Measurements from ENCODE around the gene CD6. TPM values are rescaled to one million over a fixed set of nuclear protein-coding genes. Genes with fewer than 3 reads are reported as not detected.

The CD6 gene
- total and polyA plus RNA-seq, 2 donors from 2014 or later = 0.24 to 6.7 TPM

- Histone ChIP-seq H3K9ac (ENCODE audit: low read length in 3 of 3) (no peak overlapping the region), H3K27ac (ENCODE audit: low read depth in 2 of 2, low read length in 2 of 2) (no peak overlapping the region), H3K36me3 (ENCODE audit: control insufficient read depth in 2 of 3, insufficient read depth in 3 of 3, low read length in 3 of 3) (no peaks in the 10 kb centered on the region), H3K9me3 (ENCODE audit: control insufficient read depth in 2 of 3, insufficient read depth in 1 of 3, low read length in 3 of 3) (no peaks in the 10 kb centered on the region), H3K27me3 (ENCODE audit: control insufficient read depth, insufficient read depth, low read length) (no peaks in the 10 kb centered on the region), H3K4me1 (ENCODE audit: control insufficient read depth in 2 of 3, insufficient read depth in 2 of 3, low read depth in 1 of 3, low read length in 3 of 3) (no peaks in the 10 kb centered on the region), H3K4me3 (ENCODE audit: low read length in 3 of 3) (no peak overlapping the region)
- DNase-seq (peak in 2 of 5 donors; percentile 34 to 38), FAIRE-seq (no peak)
- no peak for TF ChIP-seq CTCF (IDR thresholded peaks at IDR 0.05; ENCODE audit: borderline replicate concordance, extremely low read depth, insufficient read depth)
- intact Hi-C loops (cut with DNase I) = no loop called here
Measured at GRCh38 chr11:61052182-61052972, 80.9 kb downstream of the CD6 start.

GRCh38 chr11:61053191-61053590 lies 81.7 kb downstream of the CD6 start:
- Histone ChIP-seq H3K9ac (ENCODE audit: low read length in 3 of 3) (no peak overlapping the region), H3K9me3 (ENCODE audit: control insufficient read depth in 2 of 3, insufficient read depth in 1 of 3, low read length in 3 of 3) (no peaks in the 10 kb centered on the region), H3K27me3 (ENCODE audit: control insufficient read depth, insufficient read depth, low read length) (no peaks in the 10 kb centered on the region), H3K36me3 (ENCODE audit: control insufficient read depth in 2 of 3, insufficient read depth in 3 of 3, low read length in 3 of 3) (no peaks in the 10 kb centered on the region), H3K27ac (ENCODE audit: low read depth in 2 of 2, low read length in 2 of 2) (no peak overlapping the region), H3K4me3 (ENCODE audit: low read length in 3 of 3) (no peak overlapping the region), H3K4me1 (ENCODE audit: control insufficient read depth in 2 of 3, insufficient read depth in 2 of 3, low read depth in 1 of 3, low read length in 3 of 3) (no peaks in the 10 kb centered on the region)
- DNase-seq (no peak), FAIRE-seq (no peak)
- TF ChIP-seq CTCF (IDR thresholded peaks at IDR 0.05; ENCODE audit: borderline replicate concordance, extremely low read depth, insufficient read depth) = no peak
- intact Hi-C loops (cut with DNase I) = no loop called here

GRCh38 chr11:61054513-61054912 lies 83.0 kb downstream of the CD6 start:
- FAIRE-seq = no peak
- intact Hi-C loops (cut with DNase I) = no loop called here
- TF ChIP-seq CTCF (IDR thresholded peaks at IDR 0.05; ENCODE audit: borderline replicate concordance, extremely low read depth, insufficient read depth) = no peak

More at GRCh38 chr11:61054513-61054912, 83.0 kb downstream of the CD6 start:
- H3K4me1 ChIP-seq (ENCODE audit: control insufficient read depth in 2 of 3, insufficient read depth in 2 of 3, low read depth in 1 of 3, low read length in 3 of 3) = no peaks in the 10 kb centered on the region
- no peak overlapping the region for H3K27ac ChIP-seq (ENCODE audit: low read depth in 2 of 2, low read length in 2 of 2)
- H3K9ac ChIP-seq (ENCODE audit: low read length in 3 of 3) = no peak overlapping the region
- H3K27me3 ChIP-seq (ENCODE audit: control insufficient read depth, insufficient read depth, low read length) = no peaks in the 10 kb centered on the region
- H3K4me3 ChIP-seq (ENCODE audit: low read length in 3 of 3) = no peak overlapping the region
- H3K36me3 ChIP-seq (ENCODE audit: control insufficient read depth in 2 of 3, insufficient read depth in 3 of 3, low read length in 3 of 3) = no peaks in the 10 kb centered on the region
- peak in 1 of 5 donors; percentile 9 for DNase-seq
- no peaks in the 10 kb centered on the region for H3K9me3 ChIP-seq (ENCODE audit: control insufficient read depth in 2 of 3, insufficient read depth in 1 of 3, low read length in 3 of 3)
